Effector CD8-positive, alpha-beta T cell (primary cell): ENCODE measurements around the gene FNTB.
A peak's percentile ranks its signal among the peaks of the same experiment; 100 is the strongest.

Experiments
- DNase-seq: peaks from one replicate; lab custom pipeline; 2025; lab: John Stamatoyannopoulos, UW
- total RNA-seq, 4 experiments: gene quantifications; one replicate each; lab custom pipeline; 2026; lab: John Stamatoyannopoulos, UW

FNTB gene
- 0.78 to 4.7 (median 3.2) reads per million in 4 experiments for total RNA-seq

GRCh38 chr14:64986648-64987437 is at the start of gene FNTB:
FNTB (plus strand) TSS chr14:64986895; CDS start chr14:64986954, 59 bp downstream.
- peak; percentile 83 for DNase-seq

GRCh38 chr14:64937171-64937820 is 49.4 kb upstream of the FNTB start:
- no peak for DNase-seq

- DNase-seq, result no peak
These were observed 48.9 kb upstream of the FNTB start for GRCh38 chr14:64937821-64938193.

GRCh38 chr14:64938972-64939816 is 47.5 kb upstream of the FNTB start:
- no peak for DNase-seq

GRCh38 chr14:64939817-64940190 is 46.9 kb upstream of the FNTB start:
- no peak for DNase-seq

- no peak for DNase-seq
These were observed 46.3 kb upstream of the FNTB start for GRCh38 chr14:64940336-64940910.

- DNase-seq, result no peak
These were observed 44.1 kb upstream of the FNTB start, which contains the start of gene GPX2 for GRCh38 chr14:64942531-64943111. GPX2 (minus strand) TSS chr14:64942745; CDS start chr14:64942726, 19 bp downstream.

GRCh38 chr14:64943556-64943955 is 43.1 kb upstream of the FNTB start:
- no peak for DNase-seq

GRCh38 chr14:64944041-64944440 is 42.7 kb upstream of the FNTB start:
- DNase-seq, result no peak

GRCh38 chr14:64944861-64945260 is 41.8 kb upstream of the FNTB start:
- DNase-seq, result no peak

GRCh38 chr14:64945431-64946178 is 41.1 kb upstream of the FNTB start:
- no peak for DNase-seq

- no peak for DNase-seq
These were observed 40.2 kb upstream of the FNTB start for GRCh38 chr14:64946310-64947045.

- DNase-seq, result no peak
These were observed 38.7 kb upstream of the FNTB start for GRCh38 chr14:64947710-64948611.

- DNase-seq, result no peak
These were observed 38.0 kb upstream of the FNTB start for GRCh38 chr14:64948612-64949210.

- DNase-seq, result no peak
These were observed 35.8 kb upstream of the FNTB start for GRCh38 chr14:64950889-64951288.

GRCh38 chr14:64951291-64951690 is 35.4 kb upstream of the FNTB start:
- no peak for DNase-seq

- no peak for DNase-seq
These were observed 35.0 kb upstream of the FNTB start for GRCh38 chr14:64951724-64952123.

GRCh38 chr14:64952598-64953309 is 33.9 kb upstream of the FNTB start:
- no peak for DNase-seq
